Measurements from ENCODE around the gene SLC47A2.
"Not testable (repeated sequence)": the region's sequence is repeated elsewhere in the genome, so short reads cannot be mapped to it uniquely, and the experiment has no call there.

SLC47A2 gene

GRCh38 chr17:19716108-19717030 is at the start of gene SLC47A2:
SLC47A2 (minus strand) TSS chr17:19716584; CDS start chr17:19716555, 29 bp downstream.
- DNase-seq (ENCODE audit: low read depth), result no peak
- no peak within 1 kb of the TSS for H3K4me3 ChIP-seq (ENCODE audit: control insufficient read depth, low read depth, low read length)
- TF ChIP-seq CTCF (conservative IDR thresholded peaks at IDR 0.05; ENCODE audit: control insufficient read depth, insufficient read depth, low read depth, low read length), result no peak

DNA sequence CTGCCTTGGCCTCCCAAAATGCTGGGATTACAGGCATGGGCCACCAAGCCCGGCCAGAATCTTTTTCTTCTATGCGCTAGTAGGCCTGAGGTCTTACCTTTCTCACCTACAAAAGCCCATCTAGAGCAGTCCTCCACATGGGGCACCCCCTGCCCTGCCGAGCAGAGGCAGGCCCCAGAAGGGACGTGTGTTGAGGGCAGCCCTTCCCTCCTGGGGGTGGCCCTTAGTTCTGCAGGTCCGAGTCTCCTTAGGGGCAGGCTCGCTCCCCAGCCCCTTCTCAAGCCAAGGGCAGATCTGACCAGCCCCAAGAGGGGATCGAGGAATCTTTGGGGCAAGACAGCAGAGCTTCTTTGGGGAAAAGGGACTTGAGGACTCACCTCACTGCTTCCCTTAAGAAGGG is 49.6 kb upstream of the SLC47A2 start:
- DNase-seq (ENCODE audit: low read depth), result no peak
- no peak for TF ChIP-seq CTCF (conservative IDR thresholded peaks at IDR 0.05; ENCODE audit: control insufficient read depth, insufficient read depth, low read depth, low read length)
- no peak overlapping the region for H3K4me3 ChIP-seq (ENCODE audit: control insufficient read depth, low read depth, low read length)

GRCh38 chr17:19763991-19764390 is 47.6 kb upstream of the SLC47A2 start:
- not testable (repeated sequence) for DNase-seq (ENCODE audit: low read depth); H3K4me3 ChIP-seq (ENCODE audit: control insufficient read depth, low read depth, low read length)

GRCh38 chr17:19763416-19763815 is 47.0 kb upstream of the SLC47A2 start:
- TF ChIP-seq CTCF (conservative IDR thresholded peaks at IDR 0.05; ENCODE audit: control insufficient read depth, insufficient read depth, low read depth, low read length), result no peak
- no peak for DNase-seq (ENCODE audit: low read depth)
- H3K4me3 ChIP-seq (ENCODE audit: control insufficient read depth, low read depth, low read length), result no peak overlapping the region

DNA sequence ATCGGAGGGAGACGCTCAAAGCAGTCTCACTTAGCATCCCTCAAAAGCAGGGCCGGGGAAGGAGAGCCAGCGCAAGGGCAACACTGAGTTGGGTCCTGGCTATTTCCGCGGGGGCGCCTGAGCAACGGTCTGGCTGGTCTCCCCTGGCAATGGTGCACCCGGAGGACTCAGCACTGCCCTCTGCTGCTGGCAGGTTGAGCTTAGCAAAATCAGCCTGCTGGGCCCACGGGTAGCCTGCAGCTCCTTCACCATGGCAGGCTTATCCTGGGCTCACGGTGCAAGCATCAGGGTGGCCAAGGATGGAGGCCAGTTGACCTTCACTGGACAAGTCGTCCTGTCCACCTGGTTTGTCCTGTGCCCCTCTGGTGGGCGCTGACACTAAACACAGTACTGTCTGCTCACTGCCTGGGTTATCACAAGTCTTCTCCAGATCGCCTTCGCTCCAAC is 46.2 kb upstream of the SLC47A2 start:
- no peak overlapping the region for H3K4me3 ChIP-seq (ENCODE audit: control insufficient read depth, low read depth, low read length)
- peak; percentile 60 for DNase-seq (ENCODE audit: low read depth)
- TF ChIP-seq CTCF (conservative IDR thresholded peaks at IDR 0.05; ENCODE audit: control insufficient read depth, insufficient read depth, low read depth, low read length), result peak; percentile 80

- DNase-seq (ENCODE audit: low read depth), result no peak
- TF ChIP-seq CTCF (conservative IDR thresholded peaks at IDR 0.05; ENCODE audit: control insufficient read depth, insufficient read depth, low read depth, low read length), result no peak
- no peak overlapping the region for H3K4me3 ChIP-seq (ENCODE audit: control insufficient read depth, low read depth, low read length)
Measured at GRCh38 chr17:19760746-19761145, 44.4 kb upstream of the SLC47A2 start.

Measured in fibroblast of mammary gland (primary cell).